ENCODE results near the gene LRP6. TPM values are rescaled to one million over a fixed set of nuclear protein-coding genes. Genes with fewer than 3 reads are reported as not detected.

LRP6 gene
- total RNA-seq, 1 donor from 2014 or later: 55.8 TPM

DNA sequence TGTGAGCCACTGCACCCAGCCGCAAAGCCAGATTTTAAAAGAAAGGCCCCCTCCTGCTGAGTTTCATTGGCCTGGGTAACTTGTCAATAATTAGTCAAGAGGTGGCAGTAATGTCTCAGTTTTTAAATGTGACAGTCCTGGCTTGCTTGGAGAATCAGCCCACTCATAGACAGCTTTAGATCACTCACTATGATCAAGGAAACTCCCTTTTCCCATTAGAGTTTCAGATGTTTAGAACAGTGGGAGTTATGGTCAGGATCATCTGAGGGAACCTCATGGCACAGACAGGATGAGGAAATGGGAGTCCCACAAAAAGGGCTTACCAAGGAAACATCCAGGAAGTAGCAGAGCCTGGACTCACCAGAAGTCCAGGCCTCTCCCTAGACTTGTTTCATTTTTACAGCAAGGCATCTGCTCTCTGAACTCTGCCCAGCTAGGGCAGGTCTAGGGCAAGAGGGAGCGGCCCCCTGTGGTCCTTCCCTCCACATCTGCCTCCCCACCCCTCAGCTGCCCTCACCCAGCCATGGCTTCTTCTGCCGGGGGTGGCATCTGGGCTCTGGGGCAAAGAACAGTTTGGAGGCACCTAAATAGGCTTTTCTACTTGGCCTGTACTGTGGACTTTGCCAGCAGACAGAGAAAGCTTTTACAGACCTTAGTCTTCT is 184.9 kb downstream of the LRP6 start:
- peak; percentile 70 for ATAC-seq
- no peaks in the 10 kb centered on the region for H3K36me3 ChIP-seq
- H3K27ac ChIP-seq: peak overlapping the region; percentile 55
- TF ChIP-seq, protein P1, sequence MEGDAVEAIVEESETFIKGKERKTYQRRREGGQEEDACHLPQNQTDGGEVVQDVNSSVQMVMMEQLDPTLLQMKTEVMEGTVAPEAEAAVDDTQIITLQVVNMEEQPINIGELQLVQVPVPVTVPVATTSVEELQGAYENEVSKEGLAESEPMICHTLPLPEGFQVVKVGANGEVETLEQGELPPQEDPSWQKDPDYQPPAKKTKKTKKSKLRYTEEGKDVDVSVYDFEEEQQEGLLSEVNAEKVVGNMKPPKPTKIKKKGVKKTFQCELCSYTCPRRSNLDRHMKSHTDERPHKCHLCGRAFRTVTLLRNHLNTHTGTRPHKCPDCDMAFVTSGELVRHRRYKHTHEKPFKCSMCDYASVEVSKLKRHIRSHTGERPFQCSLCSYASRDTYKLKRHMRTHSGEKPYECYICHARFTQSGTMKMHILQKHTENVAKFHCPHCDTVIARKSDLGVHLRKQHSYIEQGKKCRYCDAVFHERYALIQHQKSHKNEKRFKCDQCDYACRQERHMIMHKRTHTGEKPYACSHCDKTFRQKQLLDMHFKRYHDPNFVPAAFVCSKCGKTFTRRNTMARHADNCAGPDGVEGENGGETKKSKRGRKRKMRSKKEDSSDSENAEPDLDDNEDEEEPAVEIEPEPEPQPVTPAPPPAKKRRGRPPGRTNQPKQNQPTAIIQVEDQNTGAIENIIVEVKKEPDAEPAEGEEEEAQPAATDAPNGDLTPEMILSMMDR (IDR thresholded peaks at IDR 0.05): peak; percentile 41
- H3K4me1 ChIP-seq: peaks cover 12% of the 10 kb centered on the region
- H3K27me3 ChIP-seq: no peaks in the 10 kb centered on the region
- H3K4me3 ChIP-seq: no peak overlapping the region
- intact Hi-C loops (cut with DNase I): loop anchor here (10.0 kb wide), 1 partner anchor 253 kb away; no protein-coding TSS in a partner anchor
- H3K9me3 ChIP-seq: no peaks in the 10 kb centered on the region
- DNase-seq: no peak

DNA sequence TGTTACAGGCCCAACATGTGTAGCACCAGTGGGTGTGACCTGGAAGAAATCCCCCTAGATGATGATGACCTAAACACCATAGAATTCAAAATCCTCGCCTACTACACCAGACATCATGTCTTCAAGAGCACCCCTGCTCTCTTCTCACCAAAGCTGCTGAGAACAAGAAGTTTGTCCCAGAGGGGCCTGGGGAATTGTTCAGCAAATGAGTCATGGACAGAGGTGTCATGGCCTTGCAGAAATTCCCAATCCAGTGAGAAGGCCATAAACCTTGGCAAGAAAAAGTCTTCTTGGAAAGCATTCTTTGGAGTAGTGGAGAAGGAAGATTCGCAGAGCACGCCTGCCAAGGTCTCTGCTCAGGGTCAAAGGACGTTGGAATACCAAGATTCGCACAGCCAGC is 187.6 kb downstream of the LRP6 start:
- DNase-seq (peak; percentile 10), ATAC-seq (no peak)
- no peaks in the 10 kb centered on the region for H3K9me3 ChIP-seq
- peaks cover 12% of the 10 kb centered on the region for H3K4me1 ChIP-seq
- no peak overlapping the region for H3K4me3 ChIP-seq
- H3K27me3 ChIP-seq: no peaks in the 10 kb centered on the region
- TF ChIP-seq, protein P1 (IDR thresholded peaks at IDR 0.05): no peak
- intact Hi-C loops (cut with DNase I): no loop called here
- no peaks in the 10 kb centered on the region for H3K36me3 ChIP-seq
- H3K27ac ChIP-seq: no peak overlapping the region

DNA sequence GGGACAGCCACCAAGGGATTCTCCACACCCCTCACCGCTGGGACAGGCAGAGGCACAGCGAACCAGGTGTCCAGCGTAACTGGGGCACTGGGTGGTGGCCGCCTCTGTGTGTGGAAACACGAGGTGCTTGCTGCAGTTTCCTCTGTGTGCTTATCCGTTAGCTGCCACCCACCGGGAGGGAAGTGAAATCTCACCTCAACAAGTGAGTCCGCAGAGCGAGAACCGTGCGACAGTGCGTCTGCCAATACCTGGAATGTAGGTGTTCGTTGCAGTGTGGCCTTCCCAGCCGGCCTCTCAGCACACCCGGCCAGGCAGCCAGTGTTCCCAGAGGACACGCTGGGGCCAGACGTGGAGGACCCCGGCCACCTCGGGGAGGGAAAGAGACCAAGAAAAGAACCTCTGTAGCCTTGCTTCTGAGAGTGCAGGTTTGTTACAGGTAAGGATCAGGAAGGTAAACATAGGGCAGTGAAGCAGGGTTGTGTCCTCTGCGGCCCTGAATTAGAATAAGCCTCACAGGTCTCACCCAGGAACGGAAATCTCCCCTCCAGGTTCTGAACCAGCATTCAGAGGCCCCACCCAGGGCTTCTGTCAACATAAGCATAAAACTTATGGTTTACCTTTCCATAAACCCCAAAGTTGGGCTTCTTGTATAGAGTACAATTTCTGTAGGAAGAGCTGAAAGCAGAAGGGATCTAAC is 194.6 kb downstream of the LRP6 start:
- H3K4me1 ChIP-seq: no peaks in the 10 kb centered on the region
- ATAC-seq: peak; percentile 81
- H3K36me3 ChIP-seq: no peaks in the 10 kb centered on the region
- intact Hi-C loops (cut with DNase I): no loop called here
- H3K4me3 ChIP-seq: no peak overlapping the region
- H3K9me3 ChIP-seq: no peaks in the 10 kb centered on the region
- DNase-seq: peak; percentile 73
- TF ChIP-seq, protein P1 (IDR thresholded peaks at IDR 0.05): no peak
- no peaks in the 10 kb centered on the region for H3K27me3 ChIP-seq
- no peak overlapping the region for H3K27ac ChIP-seq

DNA sequence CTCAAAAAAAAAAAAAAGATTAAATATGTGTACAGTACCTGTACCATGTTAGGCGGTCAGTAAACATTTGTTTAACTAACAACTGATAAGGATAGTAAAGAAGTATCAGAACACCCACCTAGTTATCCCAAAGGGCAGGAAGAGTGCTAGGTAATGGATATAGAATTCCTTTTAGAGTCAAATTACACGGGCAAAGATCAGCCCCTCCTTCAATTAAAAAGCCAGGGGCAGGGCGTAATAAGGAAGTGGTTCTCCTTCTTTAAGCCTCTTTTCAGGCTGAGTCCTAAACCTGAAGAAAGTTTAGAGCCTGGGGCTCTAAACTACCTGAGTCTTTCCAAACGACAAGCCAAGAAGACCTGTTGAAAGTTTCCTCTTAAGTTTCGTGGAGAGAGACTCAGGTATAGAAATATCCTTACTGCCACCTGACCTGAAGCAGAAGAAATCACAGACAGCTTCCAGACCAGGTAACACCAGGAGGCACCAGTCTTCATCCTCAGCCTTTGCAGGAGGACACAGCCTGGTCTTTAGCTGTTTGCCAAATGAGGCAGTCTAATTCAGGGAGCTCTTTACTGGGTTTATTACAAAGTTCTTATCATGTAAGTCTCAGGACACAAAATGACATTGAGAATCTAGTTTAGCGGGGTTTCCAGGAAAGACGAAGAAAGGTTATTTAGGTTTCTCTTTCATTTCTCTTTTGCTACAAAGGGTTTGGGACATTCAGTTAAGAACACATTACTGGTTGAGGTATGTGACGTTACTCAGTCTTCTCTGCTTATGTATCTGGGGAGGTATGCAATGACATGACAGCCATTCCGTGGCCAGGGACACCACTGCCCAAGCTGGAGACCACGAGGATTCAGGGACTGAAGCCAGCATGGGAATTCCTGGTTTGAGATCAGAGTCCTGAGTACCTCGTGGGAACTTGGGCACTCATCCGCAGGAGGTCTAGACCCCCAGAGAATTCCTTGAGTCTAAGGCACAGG is 195.9 kb downstream of the LRP6 start, which contains the start of gene BCL2L14:
BCL2L14 (plus strand) TSS at position 266 of the 983 bp plus-strand sequence. CDS start 8,367 bp downstream, outside the sequence.
- no peaks in the 10 kb centered on the region for H3K27me3 ChIP-seq
- H3K4me1 ChIP-seq: no peaks in the 10 kb centered on the region
- H3K4me3 ChIP-seq: peak within 1 kb of the TSS; percentile 22
- peak; percentile 46 for ATAC-seq
- H3K9me3 ChIP-seq: no peaks in the 10 kb centered on the region
- intact Hi-C loops (cut with DNase I): no loop called here
- no peaks in the 10 kb centered on the region for H3K36me3 ChIP-seq
- H3K27ac ChIP-seq: no peak within 1 kb of the TSS
- no peak for DNase-seq
- TF ChIP-seq, protein P1 (IDR thresholded peaks at IDR 0.05): no peak

DNA sequence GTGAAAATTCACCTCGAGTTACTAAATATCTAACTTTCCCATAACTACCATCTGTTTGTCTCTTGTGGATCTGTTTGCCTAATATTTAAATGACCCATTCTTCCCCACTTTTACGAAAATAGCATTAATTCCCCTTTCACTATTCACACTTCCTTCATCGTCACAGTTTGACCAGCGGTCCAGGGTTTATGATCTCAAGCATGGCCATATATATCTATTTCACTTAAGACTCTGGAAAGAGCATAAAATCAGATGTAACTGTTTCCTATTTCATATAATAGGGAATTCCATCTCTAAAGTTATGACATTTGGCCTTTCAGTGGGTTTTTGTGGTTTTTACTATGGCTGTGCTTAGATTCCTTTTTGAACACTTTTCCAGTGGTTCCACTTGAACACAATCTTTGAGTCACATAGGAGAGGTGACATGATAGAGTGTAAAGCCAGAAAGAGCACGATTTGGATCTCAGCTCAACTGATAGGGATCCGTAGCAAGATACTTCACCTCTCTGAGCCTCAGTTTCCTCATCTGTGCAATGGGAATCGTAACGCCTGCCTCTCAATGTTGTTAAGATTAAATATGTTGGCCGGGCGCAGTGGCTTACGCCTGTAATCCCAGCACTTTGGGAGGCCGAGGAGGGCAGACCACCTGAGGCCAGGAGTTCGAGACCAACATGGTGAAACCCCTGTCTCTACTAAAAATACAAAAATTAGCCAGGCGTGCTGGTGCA is 196.9 kb downstream of the LRP6 start:
- TF ChIP-seq, protein P1 (IDR thresholded peaks at IDR 0.05): no peak
- H3K36me3 ChIP-seq: no peaks in the 10 kb centered on the region
- no peaks in the 10 kb centered on the region for H3K27me3 ChIP-seq
- H3K4me1 ChIP-seq: no peaks in the 10 kb centered on the region
- ATAC-seq (no peak), DNase-seq (no peak)
- intact Hi-C loops (cut with DNase I): no loop called here
- no peak overlapping the region for H3K27ac ChIP-seq
- peak overlapping the region; percentile 22 for H3K4me3 ChIP-seq
- no peaks in the 10 kb centered on the region for H3K9me3 ChIP-seq
